HFFc6 (cell line): ENCODE data around the gene KIF25. TPM values are rescaled to one million over a fixed set of nuclear protein-coding genes. Genes with fewer than 3 reads are reported as not detected.

Source experiments
- DNase-seq: peaks from one replicate; pipeline ENCODE4 v3.0.0-alpha.2; 2018
- H3K27ac Mint-ChIP-seq: 2 replicates; pipeline ENCODE4 v1.8.0; 2020; ENCODE audit warnings: mild to moderate bottlenecking, mixed read lengths
- H3K27me3 Mint-ChIP-seq: 2 replicates; pipeline ENCODE4 v1.8.0; 2021; ENCODE audit warnings: mild to moderate bottlenecking, moderate library complexity, mixed read lengths; ENCODE audit not compliant: insufficient read depth
- H3K36me3 Mint-ChIP-seq: 2 replicates; pipeline ENCODE4 v1.8.0; 2021; ENCODE audit warnings: low read depth, mixed read lengths
- H3K4me1 Mint-ChIP-seq: 2 replicates; pipeline ENCODE4 v1.8.0; 2020; ENCODE audit warnings: low read depth, mixed read lengths
- H3K4me3 Mint-ChIP-seq: 2 replicates; pipeline ENCODE4 v1.8.0; 2020; ENCODE audit warnings: mild to moderate bottlenecking, moderate library complexity, mixed read lengths
- H3K9me3 Mint-ChIP-seq: 2 replicates; pipeline ENCODE4 v1.8.0; 2020; ENCODE audit warnings: mild to moderate bottlenecking, mixed read lengths
- total RNA-seq, 6 experiments: library from RNA; stranded (reverse); fragmentation: NEBNext Ultra II Directional; extraction: Animal tissue kit (Norgen Biotek cat#: 25700); gene quantifications; 2 replicates in 1 of 6; 3 replicates in 5 of 6; pipeline ENCODE4 v1.2.3, GENCODE V29; 2021
- TF ChIP-seq, protein P1 (sequence below): fragments of 200-600 bp; sonication (generic); IDR thresholded peaks from 2 replicates; pipeline ENCODE4 v1.5.0; 2021; ENCODE audit warnings: antibody characterized with exemption, mild to moderate bottlenecking

The KIF25 gene
- total RNA-seq, 6 experiments from 2014 or later: not detected

DNA sequence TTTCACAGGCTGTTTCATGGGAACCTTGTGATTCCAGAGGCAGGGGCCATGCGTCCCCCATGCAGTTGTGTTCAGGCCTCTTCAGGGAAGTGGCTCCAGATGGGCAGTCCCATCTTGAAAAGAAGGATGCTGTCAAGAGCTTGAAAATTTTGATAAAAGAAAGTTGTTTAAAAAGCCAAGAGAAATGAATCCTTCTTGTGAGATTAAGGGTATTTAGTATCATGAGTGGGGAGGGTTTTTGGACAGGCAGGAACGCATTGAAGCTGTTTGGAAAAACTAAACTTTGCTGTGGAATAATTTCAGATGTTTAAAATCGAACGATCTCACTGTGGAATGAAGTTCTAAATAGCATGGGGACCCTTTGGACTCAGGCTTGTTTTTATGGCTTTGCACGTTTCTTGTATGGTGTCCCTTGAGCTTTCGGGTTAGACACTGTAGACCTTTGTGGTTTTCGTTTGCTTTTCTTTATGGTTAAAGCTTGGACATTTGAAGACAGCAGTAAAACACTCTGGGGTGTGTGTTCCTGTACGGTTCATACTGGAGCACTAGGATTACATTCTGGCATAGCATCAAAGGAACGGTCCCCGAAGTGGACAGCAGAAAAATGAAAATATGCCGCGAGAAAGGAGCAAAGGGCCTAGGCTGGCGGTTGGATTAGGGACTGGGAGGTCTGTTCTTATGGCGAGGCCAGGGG is 18.2 kb downstream of the KIF25 start:
- no peak overlapping the region for H3K27ac Mint-ChIP-seq
- peaks cover 52% of the 10 kb centered on the region for H3K9me3 Mint-ChIP-seq
- H3K36me3 Mint-ChIP-seq: peaks cover 43% of the 10 kb centered on the region
- no peak overlapping the region for H3K4me3 Mint-ChIP-seq
- TF ChIP-seq, protein P1, sequence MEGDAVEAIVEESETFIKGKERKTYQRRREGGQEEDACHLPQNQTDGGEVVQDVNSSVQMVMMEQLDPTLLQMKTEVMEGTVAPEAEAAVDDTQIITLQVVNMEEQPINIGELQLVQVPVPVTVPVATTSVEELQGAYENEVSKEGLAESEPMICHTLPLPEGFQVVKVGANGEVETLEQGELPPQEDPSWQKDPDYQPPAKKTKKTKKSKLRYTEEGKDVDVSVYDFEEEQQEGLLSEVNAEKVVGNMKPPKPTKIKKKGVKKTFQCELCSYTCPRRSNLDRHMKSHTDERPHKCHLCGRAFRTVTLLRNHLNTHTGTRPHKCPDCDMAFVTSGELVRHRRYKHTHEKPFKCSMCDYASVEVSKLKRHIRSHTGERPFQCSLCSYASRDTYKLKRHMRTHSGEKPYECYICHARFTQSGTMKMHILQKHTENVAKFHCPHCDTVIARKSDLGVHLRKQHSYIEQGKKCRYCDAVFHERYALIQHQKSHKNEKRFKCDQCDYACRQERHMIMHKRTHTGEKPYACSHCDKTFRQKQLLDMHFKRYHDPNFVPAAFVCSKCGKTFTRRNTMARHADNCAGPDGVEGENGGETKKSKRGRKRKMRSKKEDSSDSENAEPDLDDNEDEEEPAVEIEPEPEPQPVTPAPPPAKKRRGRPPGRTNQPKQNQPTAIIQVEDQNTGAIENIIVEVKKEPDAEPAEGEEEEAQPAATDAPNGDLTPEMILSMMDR: no peak
- peaks cover 8% of the 10 kb centered on the region for H3K4me1 Mint-ChIP-seq
- H3K27me3 Mint-ChIP-seq: peaks cover 59% of the 10 kb centered on the region
- DNase-seq: no peak

DNA sequence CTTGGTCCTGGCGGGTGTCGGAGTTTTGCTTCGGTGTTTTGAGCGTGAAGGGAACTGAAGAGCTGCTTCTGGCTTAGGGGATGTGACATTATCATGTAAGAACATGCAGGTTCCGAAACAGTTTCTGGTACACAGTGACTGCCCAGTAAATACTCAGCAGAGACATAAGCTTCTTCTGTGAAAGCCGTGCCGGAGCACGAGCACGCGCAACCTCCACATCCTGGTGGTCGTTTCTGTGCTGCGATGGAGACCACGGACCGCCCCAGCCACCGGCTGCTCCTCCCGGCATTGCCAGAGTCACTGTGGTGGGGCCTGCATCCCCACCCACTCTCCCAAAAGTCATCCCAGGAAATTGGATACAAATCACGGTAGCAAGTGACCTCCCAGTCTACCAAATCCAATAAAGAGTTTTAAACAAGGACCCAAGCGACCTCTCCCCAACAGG is 18.7 kb downstream of the KIF25 start:
- Mint-ChIP-seq H3K27ac (no peak overlapping the region), H3K4me1 (peaks cover 8% of the 10 kb centered on the region), H3K4me3 (no peak overlapping the region), H3K9me3 (peaks cover 46% of the 10 kb centered on the region), H3K27me3 (peaks cover 62% of the 10 kb centered on the region), H3K36me3 (peaks cover 38% of the 10 kb centered on the region)
- TF ChIP-seq, protein P1: no peak
- DNase-seq: no peak

DNA sequence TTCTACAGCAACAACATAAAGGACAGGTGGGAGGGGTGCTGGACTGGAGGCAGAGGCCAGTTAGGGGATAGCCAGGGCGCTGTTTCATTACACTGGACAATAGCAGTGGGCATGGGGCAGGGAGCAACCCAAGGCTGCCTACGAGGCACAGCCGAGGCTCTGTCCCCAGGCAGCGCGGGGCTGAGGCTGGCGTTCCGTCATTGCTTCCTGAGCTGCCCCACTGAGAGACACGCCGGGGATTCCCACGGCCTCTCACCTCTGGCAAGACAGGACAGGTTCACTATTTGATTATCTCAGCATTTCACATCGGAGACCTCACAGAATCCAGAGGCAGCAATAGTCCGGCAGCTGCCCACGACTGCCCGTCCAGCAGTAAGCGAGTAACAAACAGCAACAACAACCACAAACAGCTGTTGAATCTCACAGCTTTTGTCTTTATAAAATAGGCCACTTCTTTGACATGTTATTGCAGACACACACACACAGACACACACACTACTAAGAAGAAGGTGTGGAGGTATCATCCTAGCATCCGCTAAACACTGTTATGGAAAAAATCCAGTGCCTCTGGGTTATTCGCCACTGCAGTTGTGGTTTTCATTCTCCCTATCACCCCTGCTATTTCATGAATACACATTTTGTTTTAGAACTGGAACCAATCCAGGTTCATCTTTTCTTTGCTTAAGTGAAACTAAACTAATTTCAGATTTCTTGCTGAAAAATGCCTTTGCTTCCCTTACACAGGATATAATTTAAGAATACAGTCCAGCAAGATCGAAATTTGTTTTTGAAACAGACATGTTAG is 19.5 kb downstream of the KIF25 start:
- H3K9me3 Mint-ChIP-seq: peaks cover 39% of the 10 kb centered on the region
- peaks cover 57% of the 10 kb centered on the region for H3K27me3 Mint-ChIP-seq
- peaks cover 31% of the 10 kb centered on the region for H3K36me3 Mint-ChIP-seq
- TF ChIP-seq, protein P1: no peak
- peaks cover 8% of the 10 kb centered on the region for H3K4me1 Mint-ChIP-seq
- no peak overlapping the region for H3K4me3 Mint-ChIP-seq
- no peak for DNase-seq
- no peak overlapping the region for H3K27ac Mint-ChIP-seq

GRCh38 chr6:168017629-168018028 is 20.2 kb downstream of the KIF25 start:
- peaks cover 8% of the 10 kb centered on the region for H3K4me1 Mint-ChIP-seq
- H3K4me3 Mint-ChIP-seq: no peak overlapping the region
- TF ChIP-seq, protein P1: no peak
- H3K27me3 Mint-ChIP-seq: peaks cover 57% of the 10 kb centered on the region
- H3K27ac Mint-ChIP-seq: no peak overlapping the region
- peaks cover 32% of the 10 kb centered on the region for H3K9me3 Mint-ChIP-seq
- DNase-seq: no peak
- peaks cover 26% of the 10 kb centered on the region for H3K36me3 Mint-ChIP-seq

GRCh38 chr6:168018664-168019063 is 21.2 kb downstream of the KIF25 start:
- peaks cover 26% of the 10 kb centered on the region for H3K36me3 Mint-ChIP-seq
- no peak overlapping the region for H3K4me3 Mint-ChIP-seq
- DNase-seq: no peak
- H3K9me3 Mint-ChIP-seq: peaks cover 29% of the 10 kb centered on the region
- H3K27me3 Mint-ChIP-seq: peaks cover 51% of the 10 kb centered on the region
- no peak overlapping the region for H3K27ac Mint-ChIP-seq
- TF ChIP-seq, protein P1: no peak
- H3K4me1 Mint-ChIP-seq: peaks cover 8% of the 10 kb centered on the region
